Panc1 (cell line): Measurements from ENCODE around the gene VSIR. TPM values are rescaled to one million over a fixed set of nuclear protein-coding genes. Genes with fewer than 3 reads are reported as not detected.

ENCODE experiments used
- ATAC-seq: fragments of 200-7000 bp; cut with Tn5 transposase; 2 replicates; pipeline ENCODE4 v1.9.1; 2020; ENCODE audit warnings: mild to moderate bottlenecking, moderate library complexity
- BruUV-seq: library from RNA; stranded (reverse); fragments of 400-500 nt; replicated peaks from 2 replicates; lab custom pipeline; 2021; lab: Mats Ljungman, UMichigan
- CTCF ChIA-PET: fragments of 300-600 bp; sonication (Branson Sonifier 250); formaldehyde crosslinking; loops from one replicate; lab custom pipeline; 2022; ENCODE audit warnings: antibody characterized with exemption; lab: Charles Lee
- POLR2A ChIA-PET: fragments of 300-600 bp; sonication (Branson Sonifier 250); formaldehyde crosslinking; loops from one replicate; lab custom pipeline; 2022; ENCODE audit warnings: antibody characterized with exemption; lab: Charles Lee
- DNase-seq: peaks from one replicate; pipeline ENCODE4 v3.0.0-alpha.2; 2010; ENCODE audit warnings: low read depth, low spot score
- H3K27ac ChIP-seq: 2 replicates; pipeline ENCODE4 v1.5.1; 2011; ENCODE audit warnings: mild to moderate bottlenecking, low read length, inconsistent platforms
- H3K27me3 ChIP-seq: fragments of 200-500 bp; sonication (Bioruptor generic); 2 replicates; pipeline ENCODE4 v1.6.0; 2014; ENCODE audit warnings: low read length, inconsistent platforms; ENCODE audit not compliant: control insufficient read depth, insufficient read depth
- H3K36me3 ChIP-seq: fragments of 200-500 bp; sonication (Bioruptor generic); 2 replicates; pipeline ENCODE4 v1.5.1; 2014; ENCODE audit warnings: inconsistent platforms, mild to moderate bottlenecking, low read length, moderate library complexity; ENCODE audit not compliant: control insufficient read depth, insufficient read depth
- H3K4me1 ChIP-seq: 2 replicates; pipeline ENCODE4 v1.5.1; 2011; ENCODE audit warnings: inconsistent platforms, mild to moderate bottlenecking, low read length, moderate library complexity; ENCODE audit not compliant: control insufficient read depth, insufficient read depth
- H3K4me3 ChIP-seq, 2 experiments: 2 replicates each; pipeline ENCODE4 v1.5.1; 2011 to 2012; ENCODE audit warnings: low read depth in 2 of 2, low read length in 2 of 2, mild to moderate bottlenecking in 2 of 2, inconsistent platforms in 1 of 2, moderate library complexity in 1 of 2
- H3K9me3 ChIP-seq: fragments of 200-500 bp; sonication (Bioruptor generic); 2 replicates; pipeline ENCODE4 v1.5.1; 2014; ENCODE audit warnings: low read depth, mild to moderate bottlenecking, inconsistent platforms, low read length, moderate library complexity; ENCODE audit not compliant: control insufficient read depth, insufficient read depth
- CTCF ChIP-seq: fragments of 450-650 bp; IDR thresholded peaks from 2 replicates; pipeline ENCODE4 v1.5.1; 2017; ENCODE audit warnings: mild to moderate bottlenecking
- POLR2AphosphoS5 ChIP-seq: IDR thresholded peaks from 2 replicates; pipeline ENCODE4 v1.6.1; 2012; ENCODE audit warnings: mild to moderate bottlenecking, low read depth, low read length, moderate library complexity
- REST ChIP-seq, 2 experiments: IDR thresholded peaks; 2 replicates each; pipeline ENCODE4 v1.6.1; 2011 to 2012; ENCODE audit warnings: low read depth in 2 of 2, control low read depth in 1 of 2, low read length in 1 of 2, mild to moderate bottlenecking in 1 of 2, moderate library complexity in 1 of 2; ENCODE audit not compliant: insufficient read depth in 1 of 2
- SIN3A ChIP-seq: IDR thresholded peaks from 2 replicates; pipeline ENCODE4 v1.6.1; 2012; ENCODE audit warnings: low read depth, mild to moderate bottlenecking, low read length, moderate library complexity, borderline replicate concordance; ENCODE audit not compliant: insufficient read depth
- TCF7L2 ChIP-seq: IDR thresholded peaks from 2 replicates; pipeline ENCODE4 v1.6.1; 2011; ENCODE audit warnings: mild to moderate bottlenecking, low read depth, low read length, inconsistent platforms
- in situ Hi-C: cut with HindIII; loops from 2 replicates; pipeline ENCODE4 v1.10.0; 2016; ENCODE audit warnings: low sequenced_read_pairs, low pct_unique_long_range_greater_than_20kb
- intact Hi-C: fragments of 100-400 bp; cut with micrococcal nuclease; formaldehyde crosslinking; loops from one replicate; pipeline ENCODE4 v1.10.0; 2022; ENCODE audit not compliant: unreplicated experiment
- total RNA-seq: library from RNA; stranded (reverse); gene quantifications from one replicate; pipeline ENCODE4 v1.2.1, GENCODE V29; 2021; ENCODE audit not compliant: unreplicated experiment

The VSIR gene
- total RNA-seq, 1 experiment from 2014 or later = 34.9 TPM

- Histone ChIP-seq H3K4me3 (no peak overlapping the region), H3K4me1 (0 out of 2 replicates have a peak, but pooled peaks cover 4% of the 10 kb centered on the region), H3K27me3 (no peaks in the 10 kb centered on the region), H3K36me3 (no peaks in the 10 kb centered on the region), H3K27ac (no peak overlapping the region), H3K9me3 (no peaks in the 10 kb centered on the region)
- DNase-seq (no peak), ATAC-seq (no peak)
- in situ Hi-C loops = no loop called here
- intact Hi-C loops = no loop called here
- CTCF ChIA-PET = no interaction called here
- TF ChIP-seq POLR2AphosphoS5 = no peak
- no peak for TF ChIP-seq CTCF
- no peak for TF ChIP-seq TCF7L2
- no peak for TF ChIP-seq SIN3A
- TF ChIP-seq REST (IDR thresholded peaks at IDR 0.05; ENCODE audit: insufficient read depth in 1 of 2, low read depth in 2 of 2, low read length in 1 of 2) = no peak
- POLR2A ChIA-PET = no interaction called here
- BruUV-seq = no TSS peak
Measured at GRCh38 chr10:71737001-71737833, 36.1 kb downstream of the VSIR start.

GRCh38 chr10:71736570-71736952 lies 36.8 kb downstream of the VSIR start:
- Histone ChIP-seq H3K4me3 (no peak overlapping the region), H3K4me1 (0 out of 2 replicates have a peak, but pooled peaks cover 4% of the 10 kb centered on the region), H3K36me3 (no peaks in the 10 kb centered on the region), H3K27ac (no peak overlapping the region), H3K9me3 (no peaks in the 10 kb centered on the region), H3K27me3 (no peaks in the 10 kb centered on the region)
- ChIA-PET CTCF (interaction anchor here (0.6 kb wide), 1 partner anchor 217 kb away, joined by 4 read pairs; no protein-coding TSS in a partner anchor), POLR2A (no interaction called here)
- no peak for DNase-seq
- intact Hi-C loops (no loop called here), in situ Hi-C loops (no loop called here)
- ATAC-seq = no peak
- no TSS peak for BruUV-seq
- TF ChIP-seq CTCF (no peak), TCF7L2 (no peak), SIN3A (no peak), REST (IDR thresholded peaks at IDR 0.05; ENCODE audit: insufficient read depth in 1 of 2, low read depth in 2 of 2, low read length in 1 of 2) (no peak), POLR2AphosphoS5 (no peak)
